GM12892 (cell line): Measurements from ENCODE around the gene MYO5B.

Experiments
- DNase-seq: peaks from one replicate; pipeline ENCODE4 v3.0.0; 2011; ENCODE audit not compliant: insufficient read length
- FAIRE-seq: peaks from 2 replicates; lab custom pipeline; 2011; peaks lifted over from hg19 to GRCh38; lab: Jason Lieb, UNC
- POLR2A ChIP-seq: IDR thresholded peaks from 2 replicates; pipeline ENCODE4 v1.6.1; 2011; ENCODE audit warnings: low read depth, low read length, control low read depth
- POLR2AphosphoS5 ChIP-seq: IDR thresholded peaks from 2 replicates; pipeline ENCODE4 v1.6.1; 2011; ENCODE audit warnings: low read depth, low read length, control low read depth
- TAF1 ChIP-seq: IDR thresholded peaks from 2 replicates; pipeline ENCODE4 v1.6.1; 2011; ENCODE audit warnings: low read depth, mild to moderate bottlenecking, control low read depth, low read length, borderline replicate concordance

The MYO5B gene

DNA sequence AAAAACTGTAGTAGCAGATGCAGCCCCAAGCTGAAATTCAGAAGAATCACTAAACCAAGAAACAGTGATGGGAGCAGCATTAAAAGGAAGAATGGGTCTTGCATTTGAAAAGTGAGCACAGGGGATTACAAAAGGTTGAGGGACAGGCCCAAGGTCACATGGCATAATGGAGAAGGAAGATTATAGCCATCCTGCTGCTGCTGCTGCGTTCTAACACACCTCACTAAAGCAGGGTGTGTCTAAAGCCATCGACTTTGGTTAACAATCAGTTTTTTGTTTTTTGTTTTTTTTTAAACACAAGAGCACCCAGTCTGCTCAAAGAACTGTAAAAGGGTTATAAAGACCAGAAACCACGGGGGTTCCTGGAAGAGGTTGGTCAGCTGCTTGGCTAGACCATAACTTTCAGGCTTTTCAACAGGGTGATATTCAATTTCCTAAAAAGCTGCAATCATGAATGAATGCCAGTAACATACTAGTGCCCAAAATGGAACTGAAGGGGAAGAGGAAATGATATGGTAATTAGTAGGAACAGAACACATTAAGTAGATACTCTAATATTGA lies 102.6 kb downstream of the MYO5B start:
- TF ChIP-seq POLR2AphosphoS5 (no peak), POLR2A (no peak), TAF1 (no peak)
- FAIRE-seq (no peak), DNase-seq (no peak)

DNA sequence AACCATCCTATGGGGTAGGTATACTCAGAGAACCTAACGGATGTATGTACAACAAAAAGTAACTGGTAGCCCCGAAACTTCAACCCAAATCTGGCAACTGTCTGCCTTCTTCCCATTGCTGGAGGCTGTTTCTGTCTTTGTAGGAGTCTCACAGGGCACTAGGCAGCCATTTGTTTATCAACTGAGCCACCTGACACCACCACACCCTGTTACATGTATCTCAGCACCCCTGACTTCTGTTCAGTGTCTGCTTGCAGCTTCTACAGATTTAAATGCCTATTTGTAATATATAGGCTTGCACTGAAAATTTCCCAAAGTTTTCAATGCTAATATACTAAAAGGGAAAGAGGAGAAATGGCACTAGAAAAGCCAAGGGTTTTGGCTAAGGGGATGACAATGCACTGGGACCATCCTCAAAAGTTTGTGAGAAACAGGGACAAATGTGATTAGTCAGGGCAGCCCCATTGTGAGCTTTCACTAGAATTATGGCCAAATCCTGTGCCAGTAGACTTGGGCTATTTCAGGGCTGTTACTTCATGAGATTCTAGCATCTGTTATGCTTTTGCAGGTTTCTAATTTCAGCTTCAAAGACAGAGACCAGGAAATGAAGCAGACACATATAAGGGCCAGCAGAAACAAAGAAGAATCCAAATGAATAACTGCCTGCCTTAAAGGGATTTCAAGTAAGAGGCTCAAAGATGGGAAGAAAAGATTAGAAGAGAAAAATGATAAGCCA lies 103.3 kb downstream of the MYO5B start:
- FAIRE-seq (no peak), DNase-seq (no peak)
- TF ChIP-seq POLR2AphosphoS5, result no peak
- TF ChIP-seq POLR2A, result no peak
- TF ChIP-seq TAF1, result no peak

DNA sequence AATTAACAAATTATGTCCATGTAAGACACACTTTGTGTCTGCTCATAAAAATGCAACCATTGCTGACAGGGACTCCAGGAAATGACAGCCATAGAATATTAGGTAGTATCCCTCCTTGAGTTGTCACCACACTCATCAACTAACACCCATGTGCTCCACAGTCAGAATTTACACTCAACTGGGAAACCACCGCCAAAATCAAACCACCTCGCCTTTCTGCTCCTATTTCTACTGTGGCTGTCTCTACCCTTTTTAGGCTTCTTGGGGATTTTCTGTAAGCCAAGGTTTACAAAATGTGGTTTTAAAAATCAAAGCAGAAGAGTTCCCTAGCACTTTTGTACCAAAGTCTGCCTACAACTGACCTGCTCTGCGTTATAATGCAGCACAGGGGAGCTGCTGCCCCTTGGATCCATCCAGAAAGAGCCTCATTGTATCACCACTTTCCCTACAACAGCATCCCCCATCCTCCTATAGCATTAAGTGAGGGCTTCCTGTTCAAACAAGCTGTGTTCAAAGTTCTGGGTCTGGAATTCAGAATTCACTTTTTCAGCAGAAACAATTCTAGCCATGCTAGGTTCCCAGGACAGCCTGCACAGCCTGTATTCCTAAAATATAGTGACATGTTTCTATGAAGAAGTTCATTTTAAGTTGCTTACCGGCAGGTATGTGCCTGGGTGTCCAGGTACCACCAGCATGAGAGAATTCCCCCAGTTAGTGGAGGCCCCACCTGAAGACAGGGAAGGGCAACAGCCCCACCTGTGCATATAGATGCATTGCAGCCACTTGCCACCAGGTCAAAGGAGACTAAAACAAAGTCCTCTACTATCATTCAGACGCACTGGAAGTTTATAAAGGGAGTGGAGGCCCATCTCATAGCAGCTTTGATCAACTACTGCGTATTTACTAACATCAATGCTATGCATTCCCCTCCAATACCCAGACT lies 104.3 kb downstream of the MYO5B start:
- TF ChIP-seq TAF1 (no peak), POLR2A (no peak), POLR2AphosphoS5 (no peak)
- FAIRE-seq (no peak), DNase-seq (no peak)

DNA sequence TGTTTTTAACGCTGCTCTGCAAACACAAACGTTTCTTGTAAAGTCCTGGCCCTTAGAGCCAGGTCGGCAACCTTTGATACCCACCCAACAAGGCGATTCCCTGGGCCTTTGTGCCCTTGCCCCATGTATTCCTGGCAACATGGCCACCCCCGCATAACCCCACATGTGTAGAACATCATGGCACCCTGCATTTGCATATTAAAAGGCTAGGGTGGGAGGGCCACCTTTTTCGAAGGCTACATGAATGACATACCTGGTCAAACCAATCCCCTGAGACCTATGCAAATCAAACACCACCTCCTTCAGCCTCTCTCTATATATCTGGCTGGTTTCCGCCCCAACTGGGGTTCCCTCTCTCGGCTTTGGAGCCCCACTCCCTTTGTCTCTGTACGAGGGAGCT lies 105.2 kb downstream of the MYO5B start:
- FAIRE-seq, result no peak
- TF ChIP-seq POLR2A, result no peak
- no peak for TF ChIP-seq TAF1
- no peak for TF ChIP-seq POLR2AphosphoS5

GRCh38 chr18:50083708-50084107 lies 111.2 kb downstream of the MYO5B start:
- FAIRE-seq, result no peak
- TF ChIP-seq POLR2AphosphoS5 (no peak), POLR2A (no peak), TAF1 (no peak)
- DNase-seq, result no peak

More for the DNA sequence above, 105.2 kb downstream of the MYO5B start:
- no peak for DNase-seq

- FAIRE-seq, result no peak
- DNase-seq, result no peak
These were observed 113.9 kb downstream of the MYO5B start for GRCh38 chr18:50080932-50081560.

GRCh38 chr18:50080316-50080715 lies 114.6 kb downstream of the MYO5B start:
- FAIRE-seq (no peak), DNase-seq (no peak)
- TF ChIP-seq TAF1, result no peak
- TF ChIP-seq POLR2A, result no peak
- no peak for TF ChIP-seq POLR2AphosphoS5

More at GRCh38 chr18:50080932-50081560, 113.9 kb downstream of the MYO5B start:
- no peak for TF ChIP-seq TAF1
- no peak for TF ChIP-seq POLR2A
- no peak for TF ChIP-seq POLR2AphosphoS5

DNA sequence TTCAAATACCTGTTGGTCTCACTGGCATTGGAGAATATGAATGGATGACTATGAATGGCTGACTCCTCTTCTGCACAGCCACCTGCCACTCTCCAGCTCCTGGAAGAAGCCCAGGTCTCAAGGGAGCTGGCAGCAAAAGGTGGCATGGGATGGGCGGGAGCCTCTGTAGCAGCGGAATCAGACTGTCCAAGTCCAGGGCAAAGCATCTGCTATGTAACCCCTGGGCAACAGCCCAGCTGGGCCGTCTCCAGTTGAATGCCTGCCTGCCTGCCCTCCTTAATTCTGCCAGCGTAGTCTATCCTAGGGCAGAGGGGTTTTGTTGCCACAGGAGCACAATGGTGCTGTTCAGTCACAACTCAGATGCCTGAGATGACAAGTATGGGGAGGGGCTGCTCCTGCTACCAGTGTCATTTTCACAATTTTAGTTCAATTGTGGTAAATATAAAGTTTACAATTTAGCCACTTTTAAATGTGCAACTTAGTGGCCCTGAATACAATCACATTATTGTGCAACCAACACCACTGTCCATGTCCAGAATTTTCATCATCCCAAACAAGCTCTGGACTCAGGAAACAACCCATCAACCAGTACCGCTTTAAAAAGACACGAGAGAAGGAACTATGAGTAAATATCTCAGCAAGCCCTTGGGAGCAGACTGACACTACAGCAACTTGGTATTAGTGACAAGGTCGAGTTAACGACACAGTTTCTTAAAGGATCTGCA lies 115.2 kb downstream of the MYO5B start:
- DNase-seq, result no peak
- no peak for FAIRE-seq
- no peak for TF ChIP-seq TAF1
- no peak for TF ChIP-seq POLR2A
- no peak for TF ChIP-seq POLR2AphosphoS5

DNA sequence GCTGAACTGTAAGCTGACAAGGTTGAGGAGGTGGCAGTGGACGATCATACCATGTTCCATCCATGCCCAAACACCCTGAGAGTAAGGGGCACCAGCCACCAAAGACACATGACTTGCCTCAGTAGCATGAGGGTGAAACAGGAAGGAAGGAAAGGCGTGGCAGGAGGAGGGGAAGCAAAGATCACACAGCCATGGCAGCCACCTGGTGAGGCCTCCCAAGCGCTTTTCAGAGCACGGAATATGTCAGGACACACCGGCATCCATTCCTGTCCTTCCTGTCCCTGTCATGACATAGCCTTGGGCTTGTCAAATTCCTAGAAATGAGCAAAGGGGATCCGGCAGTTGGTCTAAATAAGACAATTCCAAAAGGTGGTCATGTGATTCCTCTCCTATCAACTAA lies 118.7 kb downstream of the MYO5B start:
- no peak for TF ChIP-seq POLR2A
- no peak for TF ChIP-seq TAF1
- no peak for TF ChIP-seq POLR2AphosphoS5
- no peak for DNase-seq
- peak; percentile 33 for FAIRE-seq

- DNase-seq, result no peak
- TF ChIP-seq POLR2A (no peak), POLR2AphosphoS5 (no peak), TAF1 (no peak)
- FAIRE-seq, result no peak
These were observed 119.2 kb downstream of the MYO5B start for GRCh38 chr18:50075772-50076171.

DNA sequence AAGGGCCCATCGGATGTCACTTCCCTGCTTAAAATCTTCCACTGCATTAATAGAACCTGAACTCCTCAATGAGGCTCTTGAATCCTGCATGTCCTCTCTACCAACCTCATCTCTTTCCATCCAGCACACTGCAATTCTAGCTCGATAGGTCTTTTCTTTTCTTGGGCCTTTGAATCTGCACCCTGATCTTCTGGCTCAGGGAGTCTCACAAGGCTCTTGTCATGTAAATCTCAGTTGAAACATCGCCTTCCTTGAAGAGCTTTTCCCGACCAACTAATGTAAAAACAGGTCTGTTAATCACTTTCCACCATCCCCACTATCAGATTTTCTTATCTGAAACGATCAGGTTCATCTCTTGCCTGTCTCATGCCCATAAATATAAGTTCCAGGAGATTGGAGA lies 120.5 kb downstream of the MYO5B start:
- TF ChIP-seq TAF1 (no peak), POLR2AphosphoS5 (no peak), POLR2A (no peak)
- no peak for DNase-seq
- no peak for FAIRE-seq
